Kidney (tissue), 14 donors: ENCODE results near the gene KCNN1. TPM values are rescaled to one million over a fixed set of nuclear protein-coding genes. Genes with fewer than 3 reads are reported as not detected.
"Not testable (repeated sequence)": the region's sequence is repeated elsewhere in the genome, so short reads cannot be mapped to it uniquely, and the experiment has no call there.

Experiments
- DNase-seq, 5 donors: peaks; one replicate each; pipeline ENCODE4 v3.0.0-alpha.2; 2013 to 2020
- FAIRE-seq: peaks from 2 replicates; lab custom pipeline; 2012; peaks lifted over from hg19 to GRCh38; lab: Jason Lieb, UNC
- H3K27ac ChIP-seq, 2 donors: one replicate each; pipeline ENCODE4 v1.7.0; 2013; ENCODE audit warnings: low read depth in 2 of 2, low read length in 2 of 2, inconsistent platforms in 1 of 2
- H3K27me3 ChIP-seq: one replicate; pipeline ENCODE4 v1.7.1; 2013; ENCODE audit warnings: low read length, inconsistent platforms; ENCODE audit not compliant: control insufficient read depth, insufficient read depth
- H3K36me3 ChIP-seq, 3 donors: one replicate each; pipeline versions ENCODE4 v1.7.0 to v1.7.1; 2013; ENCODE audit warnings: low read length in 3 of 3, control low read depth in 1 of 3, inconsistent platforms in 1 of 3; ENCODE audit not compliant: insufficient read depth in 3 of 3, control insufficient read depth in 2 of 3
- H3K4me1 ChIP-seq, 3 donors: one replicate each; pipeline versions ENCODE4 v1.7.0 to v1.7.1; 2013; ENCODE audit warnings: low read length in 3 of 3, inconsistent platforms in 1 of 3, low read depth in 1 of 3; ENCODE audit not compliant: control insufficient read depth in 2 of 3, insufficient read depth in 2 of 3
- H3K4me3 ChIP-seq, 3 donors: one replicate each; pipeline versions ENCODE4 v1.7.0 to v1.8.1; 2013; ENCODE audit warnings: low read length in 3 of 3, control low read depth in 1 of 3, inconsistent platforms in 1 of 3
- H3K9ac ChIP-seq, 3 donors: one replicate each; pipeline versions ENCODE4 v1.7.0 to v1.7.1; 2013; ENCODE audit warnings: low read length in 3 of 3, control low read depth in 1 of 3, inconsistent platforms in 1 of 3
- H3K9me3 ChIP-seq, 3 donors: one replicate each; pipeline versions ENCODE4 v1.7.0 to v1.7.1; 2013; ENCODE audit warnings: low read length in 3 of 3, control low read depth in 1 of 3, inconsistent platforms in 1 of 3; ENCODE audit not compliant: control insufficient read depth in 2 of 3, insufficient read depth in 1 of 3
- CTCF ChIP-seq: IDR thresholded peaks from 3 replicates; pipeline ENCODE4 v1.5.1; 2012; ENCODE audit warnings: mild to moderate bottlenecking, moderate library complexity, borderline replicate concordance; ENCODE audit not compliant: insufficient read depth; ENCODE audit errors: extremely low read depth
- intact Hi-C: fragments of 100-400 bp; cut with DNase I; formaldehyde crosslinking; loops from one replicate; pipeline ENCODE4 v1.11.1; 2022
- polyA plus RNA-seq: library from polyadenylated mRNA; stranded (reverse); fragments of 350-450 nt; fragmentation: Illumina TruSeq; extraction: RNeasy Lipid Tissue Mini Kit (QIAGEN cat#74804); gene quantifications from one replicate; pipeline ENCODE4 v1.2.3, GENCODE V29; 2014; ENCODE audit warnings: low read depth, low replicate concordance; ENCODE audit not compliant: insufficient read depth
- total RNA-seq: library from RNA; stranded (reverse); fragmentation: NEBNext Ultra II Directional; extraction: Animal tissue kit (Norgen Biotek cat#: 25700); gene quantifications from one replicate; pipeline ENCODE4 v1.2.1, GENCODE V29; 2021
- donor health status: control.
- donor health status: control.
- donor health status: control.
- donor health status: control.
- donor health status: control.
- donor health status: DM: yes; HTN: yes; CAD: no.
- donor health status: Normal renal cell carcinoma (clear cell type).

Gene KCNN1
- total and polyA plus RNA-seq, 2 donors from 2014 or later = 0.19 to 0.37 TPM

GRCh38 chr19:17977488-17977887 is 10.6 kb downstream of the KCNN1 start:
- no peaks in the 10 kb centered on the region for H3K4me1 ChIP-seq
- no peaks in the 10 kb centered on the region for H3K9me3 ChIP-seq
- no peaks in the 10 kb centered on the region for H3K36me3 ChIP-seq
- no peak overlapping the region for H3K27ac ChIP-seq
- no peak for FAIRE-seq
- no peaks in the 10 kb centered on the region for H3K27me3 ChIP-seq
- intact Hi-C loops = no loop called here
- no peak overlapping the region for H3K9ac ChIP-seq
- no peak for DNase-seq
- H3K4me3 ChIP-seq = no peak overlapping the region
- no peak for TF ChIP-seq CTCF

GRCh38 chr19:17981611-17982010 is 14.7 kb downstream of the KCNN1 start:
- no peak for DNase-seq
- Histone ChIP-seq H3K9ac (no peak overlapping the region), H3K27ac (no peak overlapping the region), H3K36me3 (no peaks in the 10 kb centered on the region), H3K4me1 (no peaks in the 10 kb centered on the region), H3K27me3 (no peaks in the 10 kb centered on the region), H3K4me3 (no peak overlapping the region), H3K9me3 (no peaks in the 10 kb centered on the region)
- no peak for FAIRE-seq
- intact Hi-C loops = no loop called here
- TF ChIP-seq CTCF = no peak

GRCh38 chr19:17982430-17982829 is 15.5 kb downstream of the KCNN1 start:
- H3K4me1 ChIP-seq = no peaks in the 10 kb centered on the region
- no peaks in the 10 kb centered on the region for H3K27me3 ChIP-seq
- no peaks in the 10 kb centered on the region for H3K36me3 ChIP-seq
- H3K9me3 ChIP-seq = no peaks in the 10 kb centered on the region
- H3K9ac ChIP-seq = no peak overlapping the region
- H3K27ac ChIP-seq = no peak overlapping the region
- no peak for TF ChIP-seq CTCF
- DNase-seq (no peak), FAIRE-seq (no peak)
- intact Hi-C loops = no loop called here
- no peak overlapping the region for H3K4me3 ChIP-seq

- Histone ChIP-seq H3K9me3 (no peaks in the 10 kb centered on the region), H3K4me1 (no peaks in the 10 kb centered on the region), H3K27me3 (no peaks in the 10 kb centered on the region), H3K36me3 (no peaks in the 10 kb centered on the region), H3K27ac (no peak overlapping the region), H3K4me3 (no peak overlapping the region), H3K9ac (no peak overlapping the region)
- no peak for DNase-seq
- no peak for TF ChIP-seq CTCF
- no peak for FAIRE-seq
- intact Hi-C loops = no loop called here
Observed at GRCh38 chr19:17985037-17985818, 18.3 kb downstream of the KCNN1 start.

GRCh38 chr19:17986569-17986968 is 19.7 kb downstream of the KCNN1 start:
- not testable (repeated sequence) for FAIRE-seq, DNase-seq

More at GRCh38 chr19:17986569-17986968, 19.7 kb downstream of the KCNN1 start:
- intact Hi-C loops, H3K4me1 ChIP-seq, H3K36me3 ChIP-seq, H3K9ac ChIP-seq, H3K9me3 ChIP-seq, H3K27ac ChIP-seq, H3K27me3 ChIP-seq, H3K4me3 ChIP-seq: not testable (repeated sequence)
